Measurements from ENCODE around the gene UGT2B15.
"Not testable (repeated sequence)": the region's sequence is repeated elsewhere in the genome, so short reads cannot be mapped to it uniquely, and the experiment has no call there.

Gene UGT2B15

DNA sequence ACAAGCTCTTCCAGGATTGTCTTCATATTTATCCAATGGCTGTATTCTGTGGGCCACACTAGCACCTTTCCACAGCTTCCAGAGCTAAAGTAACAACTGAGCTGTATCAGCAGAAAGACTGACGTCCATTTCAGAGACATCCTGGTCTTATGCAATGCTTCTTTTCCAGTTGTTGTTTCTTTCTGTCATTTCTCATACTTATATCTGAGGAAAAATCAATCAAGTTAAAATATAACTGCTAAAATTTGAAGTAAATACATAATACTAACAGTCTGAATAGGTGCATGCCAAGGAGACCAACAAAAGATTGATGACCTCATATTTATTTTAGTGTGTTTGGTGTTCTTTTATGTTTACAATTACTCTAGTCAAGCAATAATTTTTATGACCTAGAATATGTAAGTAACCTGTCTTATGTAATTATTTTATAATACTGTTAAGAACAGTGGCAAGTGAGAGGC, at the start of gene UGT2B15:
Gene UGT2B15 (minus strand): TSS at position 174 of the 461 bp plus-strand sequence. CDS start 34 bp downstream, at position 140.
- peak; percentile 87 for FAIRE-seq

DNA sequence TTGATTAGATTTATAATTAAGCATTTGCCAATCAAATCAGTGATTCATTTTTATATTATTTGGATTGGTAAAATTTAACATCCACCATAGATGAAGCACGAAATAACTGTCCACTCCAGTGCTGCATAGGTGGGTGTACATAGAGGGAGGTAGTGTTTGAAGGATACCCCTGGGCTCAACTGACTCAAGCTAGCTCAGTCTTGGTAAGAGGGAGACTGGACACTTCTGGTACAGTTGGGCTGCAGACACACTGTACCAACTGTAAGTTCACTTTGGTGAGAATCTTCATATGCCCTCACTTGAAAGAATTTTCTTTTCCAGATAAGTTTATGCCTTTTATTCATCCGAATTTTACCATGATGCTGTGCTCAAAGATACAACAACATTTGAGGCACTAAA, 48.6 kb upstream of the UGT2B15 start:
- no peak for FAIRE-seq

- FAIRE-seq: no peak
Measured at GRCh38 chr4:68718447-68719074, 48.1 kb upstream of the UGT2B15 start.

DNA sequence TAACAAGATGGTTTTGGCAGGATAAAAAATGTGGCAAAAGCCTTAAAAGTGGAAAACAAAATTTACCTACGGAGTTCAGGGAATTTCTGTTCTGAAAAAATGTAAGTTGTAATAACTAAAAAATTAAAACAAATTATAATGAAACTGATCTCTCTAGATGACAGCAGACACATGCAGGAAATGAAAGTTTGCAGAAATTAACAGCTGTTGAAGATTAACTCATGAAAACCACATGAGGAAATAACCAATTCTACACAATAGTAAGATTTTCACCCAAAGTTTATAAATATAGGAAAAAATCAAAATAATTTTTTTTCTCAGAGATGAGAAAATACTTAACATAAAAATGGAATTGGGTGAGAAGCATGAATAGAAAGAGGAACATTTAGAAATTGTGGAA, 47.5 kb upstream of the UGT2B15 start:
- FAIRE-seq: peak; percentile 43

GRCh38 chr4:68714400-68714799, 43.9 kb upstream of the UGT2B15 start:
- FAIRE-seq: no peak

DNA sequence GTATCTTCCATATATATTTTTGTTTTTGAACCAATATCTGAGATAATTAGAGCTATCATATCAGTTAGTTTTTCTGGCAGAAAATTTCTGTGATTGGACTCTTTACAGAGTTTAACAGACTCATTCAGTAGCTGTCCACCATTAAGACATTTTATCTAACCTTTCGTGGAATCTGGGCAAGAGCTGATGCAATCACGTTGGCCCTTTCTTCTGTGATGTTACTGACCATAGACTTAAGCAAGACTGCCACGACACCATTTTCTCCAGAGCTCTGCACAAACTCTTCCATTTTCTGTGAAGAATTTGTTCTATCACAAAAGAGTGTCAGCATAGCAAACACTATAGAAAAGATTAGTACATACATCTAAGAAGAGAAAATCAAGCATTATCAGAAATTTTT, 41.8 kb upstream of the UGT2B15 start:
- no peak for FAIRE-seq

GRCh38 chr4:68708566-68708965, 38.1 kb upstream of the UGT2B15 start:
- FAIRE-seq: no peak

DNA sequence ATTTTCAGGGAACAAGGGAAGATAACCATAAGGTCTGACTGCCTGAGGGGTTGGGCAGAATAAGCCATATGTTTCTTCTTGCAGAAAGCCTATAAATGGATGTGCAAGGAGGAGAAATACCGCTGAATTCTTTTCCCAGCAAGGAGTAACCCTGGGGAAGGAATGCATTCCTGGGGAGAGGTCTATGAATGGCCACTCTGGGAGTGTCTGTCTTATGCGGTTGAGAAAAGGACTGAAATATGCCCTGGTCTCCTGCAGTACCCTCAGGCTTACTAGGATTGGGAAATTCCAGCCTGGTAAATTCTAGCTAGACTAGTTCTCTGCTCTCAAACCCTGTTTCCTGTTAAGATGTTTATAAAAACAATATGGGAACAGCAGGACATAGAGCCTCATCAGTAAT, 32.7 kb upstream of the UGT2B15 start:
- FAIRE-seq: not testable (repeated sequence)

GRCh38 chr4:68700152-68700551, 29.7 kb upstream of the UGT2B15 start:
- FAIRE-seq: no peak

DNA sequence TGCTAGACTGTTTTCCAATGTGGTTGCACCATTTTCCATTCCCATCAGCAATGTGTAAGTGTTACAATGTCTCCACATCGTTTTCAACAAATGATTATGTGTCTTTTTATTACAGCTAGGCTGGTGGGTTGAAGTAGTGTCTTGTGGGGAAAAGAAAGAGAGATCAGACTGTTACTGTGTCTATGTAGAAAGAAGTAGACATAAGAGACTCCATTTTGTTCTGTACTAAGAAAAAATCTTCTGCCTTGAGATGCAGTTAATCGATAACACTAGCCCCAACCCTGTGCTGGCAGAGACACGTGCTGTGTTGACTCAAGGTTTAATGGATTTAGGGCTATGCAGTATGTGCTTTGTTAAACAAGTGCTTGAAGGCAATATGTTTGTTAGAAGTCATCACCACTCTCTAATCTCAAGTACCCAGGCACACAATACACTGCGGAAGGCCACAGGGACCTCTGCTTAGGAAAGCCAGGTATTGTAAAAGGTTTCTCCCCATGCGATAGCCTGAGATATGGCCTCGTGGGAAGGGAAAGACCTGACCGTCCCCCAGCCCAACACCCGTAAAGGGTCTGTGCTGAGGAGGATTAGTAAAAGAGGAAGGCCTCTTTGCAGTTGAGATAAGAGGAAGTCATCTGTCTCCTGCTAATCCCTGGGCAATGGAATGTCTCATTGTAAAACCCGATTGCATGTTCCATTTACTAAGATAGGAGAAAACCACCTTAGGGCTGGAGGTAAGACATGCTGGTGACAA, 23.0 kb upstream of the UGT2B15 start:
- FAIRE-seq: no peak

- no peak for FAIRE-seq
Measured at GRCh38 chr4:68691186-68691585, 20.7 kb upstream of the UGT2B15 start.

GRCh38 chr4:68683034-68683433, 12.6 kb upstream of the UGT2B15 start:
- no peak for FAIRE-seq

GRCh38 chr4:68681298-68681697, 10.8 kb upstream of the UGT2B15 start:
- FAIRE-seq: not testable (repeated sequence)

GRCh38 chr4:68673143-68673542, 2.7 kb upstream of the UGT2B15 start:
- FAIRE-seq: no peak

- FAIRE-seq: not testable (repeated sequence)
Measured at GRCh38 chr4:68671217-68671616, 765 bp upstream of the UGT2B15 start.

DNA sequence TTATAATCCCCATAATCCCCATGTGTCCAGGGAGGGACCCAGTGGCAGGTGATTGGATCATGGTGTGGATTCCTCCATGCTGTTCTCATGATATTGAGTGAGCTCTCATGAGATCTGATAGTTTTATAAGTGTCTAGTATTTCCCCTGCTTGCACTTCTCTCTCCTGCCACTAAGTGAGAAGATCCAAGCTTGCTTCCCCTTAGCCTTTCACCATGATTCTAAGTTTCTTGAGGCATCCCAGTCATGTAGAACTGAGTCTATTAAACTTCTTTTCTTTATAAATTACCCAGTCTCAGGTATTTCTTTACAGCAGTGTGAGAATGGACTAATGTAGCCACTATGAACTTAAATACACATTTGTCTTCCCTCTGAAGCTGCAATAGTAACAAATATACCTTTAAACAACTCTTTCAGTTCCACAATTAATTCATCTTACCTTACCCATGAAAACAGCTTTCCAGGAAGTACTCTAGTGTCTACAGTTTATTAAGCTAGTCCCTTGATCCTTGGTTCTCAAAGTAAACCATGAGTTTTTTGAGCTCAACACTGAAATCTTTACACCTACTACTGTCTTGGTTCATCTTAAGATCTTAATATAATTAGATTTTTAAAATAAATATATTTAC, 1.8 kb downstream of the UGT2B15 start:
- peak; percentile 84 for FAIRE-seq

DNA sequence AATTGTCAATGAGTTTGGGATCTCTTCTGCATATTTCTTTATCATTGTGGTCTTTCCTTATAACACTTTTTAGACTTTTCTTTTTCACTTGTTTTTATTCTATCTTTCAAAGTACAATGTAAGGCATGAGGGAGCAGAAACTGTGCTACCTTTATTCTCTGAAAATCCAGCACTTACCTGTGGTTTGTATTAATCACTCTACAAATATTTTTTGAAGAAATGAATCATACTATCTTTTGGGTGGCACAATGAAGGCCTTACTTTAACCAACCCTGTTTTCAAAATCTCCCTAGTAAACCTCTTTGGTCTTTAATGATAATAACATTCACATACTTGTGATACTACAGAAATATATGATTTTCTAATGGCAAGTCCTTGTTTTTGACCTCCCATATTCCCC, 2.9 kb downstream of the UGT2B15 start:
- FAIRE-seq: peak; percentile 62

DNA sequence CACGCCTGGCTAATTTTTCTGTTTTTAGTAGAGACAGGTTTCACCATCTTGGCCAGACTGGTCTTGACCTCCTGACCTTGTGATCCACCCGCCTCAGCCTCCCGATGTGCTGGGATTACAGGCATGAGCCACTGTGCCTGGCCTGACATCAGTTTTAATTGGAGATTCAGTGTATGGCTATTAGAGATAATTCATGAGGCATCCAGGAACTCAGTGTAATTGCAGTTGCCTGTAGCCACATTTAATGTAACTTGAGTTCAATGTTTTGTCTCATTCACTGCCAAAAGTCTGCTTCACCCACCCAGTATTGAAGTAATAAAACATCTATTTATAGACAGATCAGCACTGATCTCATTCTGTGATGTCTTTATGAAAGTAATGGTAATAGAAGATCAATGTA, 5.7 kb downstream of the UGT2B15 start:
- not testable (repeated sequence) for FAIRE-seq

DNA sequence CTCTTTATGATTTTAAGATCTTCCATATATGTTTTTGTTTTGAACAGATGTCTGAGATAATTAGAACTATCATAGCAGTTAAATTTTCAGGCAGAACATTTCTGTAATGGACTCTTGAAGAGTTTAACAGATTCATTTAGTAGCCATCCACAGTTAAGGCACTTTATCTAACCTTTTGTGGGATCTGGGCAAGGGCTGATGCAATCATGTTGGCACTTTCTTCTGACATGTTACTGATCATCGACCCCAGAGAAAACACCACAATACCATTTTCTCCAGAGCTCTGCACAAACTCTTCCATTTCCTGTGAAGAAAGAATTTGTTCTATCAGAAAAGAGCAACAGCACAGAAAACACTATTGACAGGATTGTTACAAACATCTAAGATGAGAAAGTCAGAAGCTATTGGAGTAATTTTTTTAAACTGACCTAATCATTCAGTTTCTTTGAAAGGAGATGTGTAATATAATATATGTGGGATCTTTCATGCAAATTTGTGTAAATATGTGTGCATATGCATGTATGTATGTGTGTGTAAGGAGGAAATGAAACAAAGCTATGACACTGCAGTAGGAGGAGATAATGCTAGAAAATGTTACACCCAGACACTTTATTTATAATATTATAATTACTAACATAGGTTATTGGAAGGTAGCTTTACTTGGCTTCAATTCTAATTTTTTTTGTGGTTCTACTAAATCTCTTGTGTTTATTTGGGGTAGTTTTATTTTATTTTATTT, 7.4 kb downstream of the UGT2B15 start:
- peak; percentile 21 for FAIRE-seq

GRCh38 chr4:68658672-68659071, 11.8 kb downstream of the UGT2B15 start:
- no peak for FAIRE-seq

GRCh38 chr4:68657022-68657594, 13.3 kb downstream of the UGT2B15 start:
- not testable (repeated sequence) for FAIRE-seq

DNA sequence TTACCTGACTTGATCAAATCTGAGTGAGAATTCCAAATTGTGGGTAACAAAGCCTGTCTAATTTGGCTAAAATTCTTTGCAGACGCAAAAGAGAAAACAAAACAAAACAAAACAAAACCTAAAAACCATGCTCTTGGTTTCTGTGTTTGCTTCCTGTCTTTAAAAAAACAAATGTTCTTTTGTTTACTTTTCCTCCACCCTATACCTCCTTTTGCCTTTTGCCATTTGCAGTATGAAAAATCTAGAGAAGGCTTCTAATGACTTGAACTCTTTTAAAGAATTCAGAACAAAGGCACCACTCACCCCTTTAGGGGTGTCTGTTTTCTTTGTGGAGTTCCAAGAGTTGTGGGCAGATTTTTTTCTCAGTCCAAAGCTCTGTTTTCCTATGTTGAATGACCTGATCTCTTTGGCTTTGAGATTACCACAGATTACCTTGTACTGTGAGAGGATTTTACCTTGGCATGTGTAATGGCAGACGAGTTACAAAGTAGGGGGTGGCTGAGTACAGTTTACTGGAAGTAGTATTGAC, 13.9 kb downstream of the UGT2B15 start:
- FAIRE-seq: peak; percentile 53

Data from colon (tissue), 2 donors.